Astrocyte (in vitro differentiated cells and primary cell): ENCODE results near the gene KCNE5. TPM values are rescaled to one million over a fixed set of nuclear protein-coding genes. Genes with fewer than 3 reads are reported as not detected.
"Not testable (repeated sequence)": the region's sequence is repeated elsewhere in the genome, so short reads cannot be mapped to it uniquely, and the experiment has no call there.

ENCODE experiments used
- DNase-seq: peaks from one replicate; pipeline ENCODE4 v3.0.0-alpha.2; 2010; ENCODE audit warnings: low read depth
- FAIRE-seq: peaks from 2 replicates; lab custom pipeline; 2011; peaks lifted over from hg19 to GRCh38; lab: Jason Lieb, UNC
- H2AFZ ChIP-seq: 2 replicates; pipeline ENCODE4 v1.6.0; 2012; ENCODE audit warnings: low read depth, low read length, inconsistent platforms
- H3K27ac ChIP-seq: 2 replicates; pipeline ENCODE4 v1.5.1; 2011; ENCODE audit warnings: low read depth, low read length, inconsistent platforms
- H3K27me3 ChIP-seq: 2 replicates; pipeline ENCODE4 v1.6.0; 2011; ENCODE audit warnings: low read length, inconsistent platforms; ENCODE audit not compliant: insufficient read depth
- H3K36me3 ChIP-seq: 2 replicates; pipeline ENCODE4 v1.5.1; 2011; ENCODE audit warnings: low read length, inconsistent platforms; ENCODE audit not compliant: insufficient read depth
- H3K4me1 ChIP-seq: 2 replicates; pipeline ENCODE4 v1.5.1; 2011; ENCODE audit warnings: low read length, inconsistent platforms; ENCODE audit not compliant: insufficient read depth
- H3K4me2 ChIP-seq: 2 replicates; pipeline ENCODE4 v1.6.0; 2012; ENCODE audit warnings: low read length, inconsistent platforms
- H3K4me3 ChIP-seq: 2 replicates; pipeline ENCODE4 v1.5.1; 2011; ENCODE audit warnings: low read depth, mild to moderate bottlenecking, low read length, inconsistent platforms; ENCODE audit not compliant: insufficient read depth
- H3K79me2 ChIP-seq: 2 replicates; pipeline ENCODE4 v1.6.0; 2012; ENCODE audit warnings: mild to moderate bottlenecking, low read length, inconsistent platforms; ENCODE audit not compliant: insufficient read depth
- H3K9ac ChIP-seq: 2 replicates; pipeline ENCODE4 v1.6.0; 2012; ENCODE audit warnings: mild to moderate bottlenecking, low read length, inconsistent platforms
- H3K9me3 ChIP-seq: 2 replicates; pipeline ENCODE4 v1.5.1; 2012; ENCODE audit warnings: low read depth, mild to moderate bottlenecking, low read length, inconsistent platforms; ENCODE audit not compliant: insufficient read depth
- H4K20me1 ChIP-seq: 2 replicates; pipeline ENCODE4 v1.6.0; 2012; ENCODE audit warnings: low read length, inconsistent platforms; ENCODE audit not compliant: insufficient read depth
- H3K27ac Mint-ChIP-seq: one replicate; pipeline ENCODE4 v1.8.0; 2021; ENCODE audit warnings: mild to moderate bottlenecking, mixed read lengths; ENCODE audit not compliant: unreplicated experiment
- H3K27me3 Mint-ChIP-seq: one replicate; pipeline ENCODE4 v1.8.0; 2021; ENCODE audit warnings: low read depth, mixed read lengths; ENCODE audit not compliant: unreplicated experiment
- H3K36me3 Mint-ChIP-seq: one replicate; pipeline ENCODE4 v1.8.0; 2021; ENCODE audit warnings: low read depth, mixed read lengths; ENCODE audit not compliant: unreplicated experiment
- H3K4me1 Mint-ChIP-seq: one replicate; pipeline ENCODE4 v1.8.0; 2021; ENCODE audit warnings: low read depth, mixed read lengths; ENCODE audit not compliant: unreplicated experiment
- H3K4me3 Mint-ChIP-seq: one replicate; pipeline ENCODE4 v1.8.0; 2021; ENCODE audit warnings: mild to moderate bottlenecking, moderate library complexity, mixed read lengths; ENCODE audit not compliant: unreplicated experiment
- H3K9me3 Mint-ChIP-seq: one replicate; pipeline ENCODE4 v1.8.0; 2021; ENCODE audit warnings: mild to moderate bottlenecking, mixed read lengths; ENCODE audit not compliant: unreplicated experiment
- CTCF ChIP-seq: IDR thresholded peaks from 2 replicates; pipeline ENCODE4 v1.5.1; 2011; ENCODE audit warnings: low read depth, mild to moderate bottlenecking, inconsistent platforms, low read length, moderate library complexity; ENCODE audit not compliant: insufficient read depth
- EZH2 ChIP-seq: IDR thresholded peaks from 2 replicates; pipeline ENCODE4 v1.6.1; 2012; ENCODE audit warnings: mild to moderate bottlenecking, low read length, inconsistent platforms; ENCODE audit not compliant: insufficient read depth
- total RNA-seq: library from RNA; stranded (reverse); gene quantifications from 2 replicates; pipeline ENCODE4 v1.2.1, GENCODE V29; 2021

Gene KCNE5
- total RNA-seq, 1 donor from 2014 or later: 1.3 TPM

GRCh38 chrX:109667986-109668385 is 43.0 kb upstream of the KCNE5 start:
- no peaks in the 10 kb centered on the region for H3K9me3 ChIP-seq
- FAIRE-seq: peak; percentile 43
- H3K4me1 ChIP-seq: no peaks in the 10 kb centered on the region
- H3K36me3 Mint-ChIP-seq: peaks cover 2% of the 10 kb centered on the region
- no peak overlapping the region for H3K4me3 Mint-ChIP-seq
- no peaks in the 10 kb centered on the region for H3K79me2 ChIP-seq
- H3K27ac ChIP-seq: no peak overlapping the region
- H3K4me2 ChIP-seq: no peak overlapping the region
- no peaks in the 10 kb centered on the region for H3K27me3 ChIP-seq
- no peak overlapping the region for H3K27ac Mint-ChIP-seq
- no peak for DNase-seq
- no peak for TF ChIP-seq CTCF
- TF ChIP-seq EZH2: no peak
- no peaks in the 10 kb centered on the region for H3K4me1 Mint-ChIP-seq
- H2AFZ ChIP-seq: no peak overlapping the region
- H4K20me1 ChIP-seq: peaks cover 9% of the 10 kb centered on the region
- no peak overlapping the region for H3K9ac ChIP-seq
- H3K27me3 Mint-ChIP-seq: no peaks in the 10 kb centered on the region
- H3K36me3 ChIP-seq: peaks cover 27% of the 10 kb centered on the region
- H3K9me3 Mint-ChIP-seq: no peaks in the 10 kb centered on the region
- no peak overlapping the region for H3K4me3 ChIP-seq

- Histone ChIP-seq H2AFZ (no peak overlapping the region), H3K4me2 (no peak overlapping the region), H3K9ac (no peak overlapping the region), H4K20me1 (peaks cover 14% of the 10 kb centered on the region), H3K4me1 (no peaks in the 10 kb centered on the region), H3K79me2 (peaks cover 6% of the 10 kb centered on the region), H3K4me3 (no peak overlapping the region), H3K27ac (no peak overlapping the region), H3K36me3 (peaks cover 26% of the 10 kb centered on the region), H3K27me3 (no peaks in the 10 kb centered on the region), H3K9me3 (no peaks in the 10 kb centered on the region)
- no peak overlapping the region for H3K4me3 Mint-ChIP-seq
- TF ChIP-seq EZH2: no peak
- no peak for TF ChIP-seq CTCF
- peaks cover 5% of the 10 kb centered on the region for H3K4me1 Mint-ChIP-seq
- no peaks in the 10 kb centered on the region for H3K9me3 Mint-ChIP-seq
- peak; percentile 98 for FAIRE-seq
- peaks cover 8% of the 10 kb centered on the region for H3K36me3 Mint-ChIP-seq
- H3K27me3 Mint-ChIP-seq: no peaks in the 10 kb centered on the region
- no peak for DNase-seq
- no peak overlapping the region for H3K27ac Mint-ChIP-seq
These were observed 35.6 kb upstream of the KCNE5 start for GRCh38 chrX:109660435-109661143.

GRCh38 chrX:109658391-109658790 is 33.4 kb upstream of the KCNE5 start:
- Histone ChIP-seq H3K27ac (no peak overlapping the region), H4K20me1 (peaks cover 21% of the 10 kb centered on the region), H3K27me3 (no peaks in the 10 kb centered on the region), H3K4me3 (no peak overlapping the region), H3K9ac (no peak overlapping the region), H2AFZ (no peak overlapping the region), H3K9me3 (no peaks in the 10 kb centered on the region), H3K79me2 (peaks cover 9% of the 10 kb centered on the region), H3K4me1 (no peaks in the 10 kb centered on the region), H3K4me2 (no peak overlapping the region), H3K36me3 (peaks cover 20% of the 10 kb centered on the region)
- FAIRE-seq: no peak
- Mint-ChIP-seq H3K9me3 (no peaks in the 10 kb centered on the region), H3K27ac (no peak overlapping the region), H3K27me3 (no peaks in the 10 kb centered on the region), H3K36me3 (peaks cover 8% of the 10 kb centered on the region), H3K4me1 (peaks cover 5% of the 10 kb centered on the region), H3K4me3 (no peak overlapping the region)
- peak; percentile 11 for DNase-seq
- TF ChIP-seq CTCF: no peak
- no peak for TF ChIP-seq EZH2

- H3K4me1 Mint-ChIP-seq, H3K79me2 ChIP-seq, H3K27me3 ChIP-seq, H2AFZ ChIP-seq, H3K9ac ChIP-seq, H3K36me3 Mint-ChIP-seq, H3K4me3 Mint-ChIP-seq, DNase-seq, H3K4me3 ChIP-seq, H3K27me3 Mint-ChIP-seq, H3K9me3 Mint-ChIP-seq, FAIRE-seq, H3K27ac ChIP-seq, H3K4me2 ChIP-seq, H3K4me1 ChIP-seq, H3K9me3 ChIP-seq, H3K27ac Mint-ChIP-seq: not testable (repeated sequence)
- peaks cover 11% of the 10 kb centered on the region for H3K36me3 ChIP-seq
- H4K20me1 ChIP-seq: peaks cover 21% of the 10 kb centered on the region
These were observed 32.4 kb upstream of the KCNE5 start for GRCh38 chrX:109657364-109657763.
